GM18502 (cell line): Measurements from ENCODE around the gene ALKBH8.
"Not testable (repeated sequence)": the region's sequence is repeated elsewhere in the genome, so short reads cannot be mapped to it uniquely, and the experiment has no call there.

ENCODE experiments used
- ATAC-seq: cut with Tn5 transposase; IDR thresholded peaks from one replicate; pipeline ENCODE4 v1.9.1; 2021; ENCODE audit warnings: mild to moderate bottlenecking; ENCODE audit not compliant: unreplicated experiment, poor library complexity

ALKBH8 gene

DNA sequence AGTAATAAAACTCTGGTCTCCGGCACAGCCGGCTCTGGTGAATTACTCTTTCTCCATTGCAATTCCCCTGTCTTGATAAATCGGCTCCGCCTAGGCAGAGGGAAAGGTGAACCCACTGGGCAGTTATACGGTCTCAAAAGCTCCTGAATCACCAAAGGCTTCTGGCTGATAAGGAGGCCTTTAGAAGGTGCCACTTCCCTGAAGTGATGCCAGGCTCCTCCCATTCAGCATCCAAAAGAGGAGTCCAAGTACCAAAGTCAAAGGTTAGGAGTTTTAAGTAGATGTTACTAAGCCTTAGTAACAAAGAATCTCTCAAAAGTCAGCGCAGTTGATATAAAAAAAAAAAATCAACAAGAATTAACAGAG is 11.8 kb upstream of the ALKBH8 start:
- ATAC-seq = no peak

DNA sequence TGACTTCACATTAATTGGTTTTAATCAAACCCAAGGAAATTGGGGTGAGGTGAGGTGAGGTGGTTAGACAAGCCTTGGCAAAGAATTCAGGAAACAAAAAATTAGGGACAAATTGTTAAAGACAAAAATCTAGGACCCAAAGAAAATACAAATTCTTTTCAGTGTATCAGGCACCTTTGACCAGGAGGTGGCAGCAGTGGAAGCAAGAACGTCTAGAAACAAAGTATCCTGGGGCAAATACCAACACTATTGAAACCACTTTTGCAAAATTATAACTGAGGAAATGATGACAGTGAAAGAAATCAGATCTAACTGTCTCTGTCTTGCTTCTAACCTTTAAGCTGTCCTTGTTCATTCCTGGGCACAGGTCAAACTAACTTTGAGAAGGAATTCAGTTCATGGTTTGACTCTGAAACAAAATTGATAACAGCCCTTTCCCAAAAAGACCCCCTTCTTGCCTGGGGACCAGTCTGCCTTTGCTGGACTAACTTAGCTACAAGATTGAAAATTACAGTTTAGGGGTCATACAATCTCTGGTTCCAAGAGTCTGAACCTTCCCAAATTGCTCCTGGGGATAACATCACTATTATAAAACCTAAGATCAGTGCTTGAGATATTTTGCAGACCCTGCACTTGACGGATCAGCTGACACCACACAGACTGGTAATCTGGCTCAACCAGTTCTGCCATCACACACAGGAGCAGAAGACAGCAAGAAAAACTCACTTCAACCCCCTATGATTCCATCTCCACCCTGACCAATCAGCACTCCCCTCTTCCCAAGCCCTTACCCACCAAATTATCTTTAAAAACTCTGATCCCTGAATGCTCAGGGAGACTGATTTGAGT is 11.2 kb upstream of the ALKBH8 start:
- not testable (repeated sequence) for ATAC-seq

DNA sequence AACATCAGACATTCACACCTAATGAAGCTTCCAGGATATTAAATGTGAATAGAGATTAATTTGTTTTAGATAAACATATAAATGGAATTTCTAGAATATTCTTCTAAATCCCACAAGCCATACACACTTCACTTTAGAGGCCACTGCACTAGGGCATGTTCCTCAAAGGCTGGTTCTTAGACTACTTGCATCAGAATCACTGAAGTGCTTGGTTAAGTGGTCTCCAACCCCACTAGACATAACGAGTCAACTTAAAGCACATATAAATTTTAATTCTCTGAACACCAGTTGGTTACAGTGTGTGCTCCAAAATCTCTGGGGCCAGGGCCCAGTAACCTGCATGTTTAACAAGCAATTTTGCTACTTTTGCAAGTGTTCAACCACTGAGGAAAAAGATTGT is 7.9 kb upstream of the ALKBH8 start:
- no peak for ATAC-seq

DNA sequence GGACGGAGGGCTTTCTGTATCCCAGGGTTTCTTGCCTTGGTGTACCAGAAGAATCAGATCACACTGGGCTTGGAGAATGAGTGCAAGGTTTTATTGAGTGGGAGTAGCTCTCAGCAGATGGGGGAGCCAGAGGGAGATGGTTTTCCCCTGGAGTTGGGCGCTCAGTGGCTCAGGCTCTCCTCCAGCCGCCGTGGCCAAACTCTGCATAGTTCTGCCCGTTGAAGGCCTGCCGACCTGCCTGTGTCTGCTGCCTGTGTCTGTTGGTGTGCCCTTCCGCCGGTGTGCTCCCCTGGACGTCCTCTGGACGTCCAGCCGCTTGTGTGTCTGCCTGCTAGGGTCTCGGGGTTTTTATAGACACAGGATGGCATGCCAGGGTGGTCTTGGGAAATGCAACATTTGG is 4.5 kb upstream of the ALKBH8 start:
- no peak for ATAC-seq

DNA sequence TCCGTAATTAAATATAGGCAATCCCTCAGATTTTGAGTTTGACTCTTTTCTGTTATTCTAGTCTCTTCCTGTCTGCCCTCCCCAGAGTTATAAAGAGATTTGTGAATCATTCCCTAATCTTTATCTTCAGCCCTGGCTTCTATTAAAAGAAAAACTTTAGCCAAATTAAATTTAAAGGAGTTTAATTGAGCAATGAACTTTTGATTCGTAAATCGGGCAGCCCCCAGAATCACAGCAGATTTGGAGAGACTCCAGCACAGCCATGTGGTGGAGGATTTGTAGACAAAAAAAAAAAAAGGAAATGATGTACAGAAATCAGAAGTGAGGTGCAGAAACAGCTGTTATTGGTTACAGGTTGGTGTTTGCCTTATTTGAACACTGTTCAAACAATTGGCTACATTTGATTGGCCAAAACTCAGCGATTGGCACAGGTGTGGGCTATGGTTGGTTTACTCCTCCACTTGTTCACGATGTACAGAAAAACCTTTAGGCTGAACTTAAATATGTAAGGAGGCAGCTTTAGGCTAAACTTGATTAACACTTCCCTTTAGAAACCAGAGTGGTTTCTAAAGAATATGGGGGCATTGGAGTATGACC is 2.3 kb upstream of the ALKBH8 start:
- ATAC-seq = no peak

DNA sequence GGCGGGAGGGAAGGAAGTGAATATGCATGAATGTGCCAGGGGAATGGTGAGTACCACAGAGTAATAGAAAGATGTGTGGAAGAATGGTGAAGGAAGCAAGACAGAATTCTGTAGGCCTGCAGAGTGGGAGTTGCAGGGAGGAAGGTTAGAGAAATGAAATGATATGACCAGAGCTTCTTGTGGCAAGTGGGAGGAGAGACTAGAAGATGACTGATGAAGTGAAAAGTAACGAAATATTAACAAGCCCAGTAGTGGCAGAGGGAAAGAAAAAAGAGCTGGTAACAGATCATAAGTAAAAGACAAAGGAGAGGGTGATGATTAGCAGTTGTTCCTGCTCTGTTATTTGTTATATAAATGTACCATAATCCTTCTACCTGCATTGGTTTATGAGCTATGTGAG is 1.0 kb upstream of the ALKBH8 start:
- ATAC-seq = no peak

DNA sequence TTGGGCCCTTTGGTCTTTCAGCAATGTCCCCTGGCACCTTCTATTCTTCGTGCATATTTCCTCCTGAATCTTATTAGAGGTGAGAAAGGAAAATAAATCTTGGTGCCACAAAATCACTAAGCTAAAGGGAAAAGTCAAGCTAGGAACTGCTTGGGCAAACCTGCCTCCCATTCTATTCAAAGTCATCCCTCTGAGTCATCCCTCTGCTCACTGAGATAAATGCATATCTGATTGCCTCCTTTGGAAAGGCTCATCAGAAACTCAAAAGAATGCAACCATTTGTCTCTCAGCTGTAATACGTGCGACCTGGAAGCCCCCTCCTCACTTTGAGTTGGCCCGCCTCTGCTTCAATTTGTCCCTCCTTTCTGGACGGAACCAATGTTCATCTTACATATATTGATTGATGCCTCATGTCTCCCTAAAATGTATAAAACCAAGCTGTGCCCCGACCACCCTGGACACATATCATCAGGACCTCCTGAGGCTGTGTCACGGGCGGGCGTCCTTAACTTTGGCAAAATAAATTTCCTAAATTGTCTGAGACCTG is 493 bp upstream of the ALKBH8 start:
- ATAC-seq = peak; percentile 3

DNA sequence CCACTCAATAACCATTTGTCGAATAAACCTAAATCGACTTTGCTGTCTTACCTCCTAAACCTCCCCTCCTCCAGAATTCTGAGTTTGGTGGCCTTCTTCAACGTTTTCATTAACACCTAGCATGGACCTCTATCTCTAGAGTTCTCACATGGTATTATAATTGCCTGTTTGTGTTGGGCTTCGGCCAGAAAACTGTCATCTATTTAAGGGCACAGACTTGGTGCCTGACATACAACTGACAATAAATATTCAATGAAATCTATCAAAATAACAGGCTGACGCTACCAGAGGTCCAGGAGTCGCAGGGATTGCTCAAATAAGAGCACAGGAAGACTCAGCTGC is 687 bp downstream of the ALKBH8 start:
- ATAC-seq = peak; percentile 15

DNA sequence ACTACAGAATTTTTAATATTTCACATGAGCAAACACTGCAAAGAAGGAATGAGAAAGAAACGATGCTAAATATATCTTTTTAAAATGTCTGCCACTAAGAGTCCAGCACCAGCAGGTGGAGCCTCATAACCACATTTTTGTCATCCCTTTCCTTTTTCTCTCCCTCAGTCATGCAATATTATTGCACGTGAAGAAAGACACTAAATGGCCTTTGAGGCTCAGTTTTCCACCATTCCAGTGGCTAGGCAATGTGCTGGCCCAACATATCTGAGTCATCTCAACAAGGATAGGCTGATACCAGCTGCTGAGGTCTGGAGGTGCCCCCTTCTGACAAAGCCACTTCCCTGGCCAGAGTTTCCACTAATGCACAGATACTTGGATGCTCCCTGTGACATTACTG is 1.8 kb downstream of the ALKBH8 start:
- peak; percentile 39 for ATAC-seq

DNA sequence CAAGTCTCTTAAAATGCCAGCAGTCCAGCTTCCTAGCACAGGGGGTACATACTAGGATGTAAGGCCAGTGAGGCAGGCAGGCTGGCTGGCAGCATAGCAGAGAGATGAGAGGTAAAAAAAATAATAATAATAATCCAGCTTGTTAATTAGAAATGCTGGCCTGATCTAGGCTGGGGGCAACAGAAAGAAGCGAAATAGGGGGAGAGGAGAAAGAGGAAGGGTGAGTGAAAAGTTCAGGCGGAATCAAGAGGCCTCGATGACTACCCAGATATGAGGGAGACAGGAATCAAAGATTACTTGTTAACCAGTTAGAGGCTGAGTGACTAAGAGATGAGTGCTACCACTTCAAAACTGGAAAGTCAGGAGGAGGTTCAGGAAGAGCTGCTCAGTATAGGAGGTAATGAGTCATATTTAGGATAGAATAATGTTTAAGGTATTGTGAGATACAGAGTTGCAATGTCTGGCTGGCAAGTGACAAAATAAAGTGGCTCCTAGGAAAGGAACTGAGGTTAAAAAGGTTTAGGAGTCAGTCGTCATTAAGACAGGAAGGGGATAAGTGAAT is 2.8 kb downstream of the ALKBH8 start:
- ATAC-seq = no peak

DNA sequence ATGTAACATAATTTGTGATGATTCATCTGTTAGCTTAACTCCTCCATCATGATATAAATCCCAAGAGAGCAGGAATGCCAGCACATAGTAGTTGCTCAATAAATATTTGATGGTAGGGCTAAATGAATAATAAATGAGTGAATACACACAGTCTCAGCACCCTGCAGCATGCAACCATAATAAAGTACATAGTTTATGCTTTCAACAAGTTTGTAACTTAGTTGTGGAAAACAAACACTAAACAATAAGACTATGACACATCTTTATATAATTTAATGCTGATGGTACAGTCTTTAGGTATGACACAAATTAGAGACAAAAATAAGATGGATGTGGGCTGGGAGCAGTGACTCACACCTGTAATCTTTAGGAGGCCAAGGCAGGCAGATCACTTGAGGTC is 3.8 kb downstream of the ALKBH8 start:
- no peak for ATAC-seq

DNA sequence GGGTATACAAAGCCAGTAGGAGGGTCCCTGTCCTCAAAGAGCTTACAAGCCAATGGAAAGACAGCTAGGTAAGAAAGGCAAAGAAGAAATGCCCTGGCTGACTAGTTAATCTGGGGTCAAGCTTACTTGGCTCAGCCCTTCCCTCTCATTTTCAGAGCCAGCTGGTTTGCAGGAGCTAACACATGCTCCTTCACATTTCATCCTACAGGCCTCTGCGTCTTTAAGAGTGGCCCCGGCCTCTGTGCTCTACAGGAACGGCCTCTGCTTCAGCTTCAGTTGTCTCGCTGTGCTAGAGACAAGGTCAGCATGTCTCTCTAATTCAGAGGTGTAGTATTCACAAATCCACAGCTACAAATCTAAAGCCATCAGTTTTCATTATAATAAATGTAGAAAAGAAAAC is 15.2 kb downstream of the ALKBH8 start:
- ATAC-seq = no peak

DNA sequence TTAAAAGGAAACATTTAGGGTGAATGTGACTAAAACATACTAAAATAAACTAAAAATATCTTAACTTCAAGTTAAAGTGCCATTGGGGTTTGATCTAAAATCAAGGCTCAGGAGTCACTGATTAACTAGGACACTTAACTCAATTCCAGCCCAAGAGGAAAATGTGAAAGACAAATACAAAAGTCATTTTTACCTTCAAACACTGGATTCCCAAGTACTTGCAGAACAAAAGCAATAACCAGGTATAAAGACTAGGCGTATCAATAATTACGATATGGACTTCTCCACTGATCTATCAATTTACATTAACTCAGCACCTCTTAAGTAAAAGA is 15.6 kb downstream of the ALKBH8 start:
- no peak for ATAC-seq

DNA sequence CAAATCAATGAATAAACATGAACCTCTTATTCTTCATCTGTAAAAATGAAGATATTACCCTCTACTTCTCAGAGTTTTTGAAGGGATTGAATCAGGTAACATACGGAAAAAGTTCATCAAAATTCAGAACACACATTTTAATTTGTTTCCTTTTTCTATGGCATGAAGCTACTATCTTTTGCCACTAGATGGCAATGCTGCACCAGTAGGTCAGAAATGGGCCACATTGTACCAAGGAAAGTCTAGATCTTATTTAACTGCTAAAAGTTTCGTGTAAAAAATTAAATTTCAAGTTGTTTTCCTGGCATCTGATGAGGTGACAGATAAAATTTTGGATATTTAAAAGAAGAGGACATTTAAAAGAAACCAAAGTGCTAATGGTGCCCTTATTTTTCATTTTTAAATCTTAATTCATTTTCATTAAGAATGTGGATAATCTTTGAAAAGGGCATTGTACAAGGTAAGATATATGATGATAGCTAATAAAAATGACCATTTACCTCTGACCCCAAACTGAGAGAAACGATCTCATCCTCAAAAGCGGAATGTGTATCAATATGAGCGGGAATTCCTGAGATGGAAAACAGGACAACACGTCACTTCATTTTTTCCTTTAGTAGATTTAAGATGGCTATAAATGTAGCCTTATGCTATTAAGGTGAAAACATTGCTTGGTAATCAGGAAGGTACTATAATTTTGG is 16.1 kb downstream of the ALKBH8 start:
- ATAC-seq = peak; percentile 75

DNA sequence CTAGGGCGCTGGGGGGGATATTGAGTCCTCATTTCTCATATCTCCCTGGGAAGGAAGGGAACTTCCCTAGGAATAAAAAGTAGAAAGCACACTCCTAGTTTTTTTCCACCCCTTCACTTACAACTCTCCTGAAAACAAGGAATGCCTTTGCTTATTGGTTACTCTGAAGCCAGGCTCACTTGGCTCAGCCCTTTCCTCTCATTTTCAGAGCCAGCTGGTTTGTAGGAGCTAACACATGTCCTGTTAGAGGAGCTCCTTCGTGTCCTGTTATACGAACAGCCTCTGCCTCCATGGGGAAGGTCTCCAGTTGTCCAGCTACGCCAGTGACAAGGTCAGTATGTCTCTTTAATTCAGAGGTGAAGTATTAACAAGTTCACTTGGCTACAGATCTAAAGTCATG is 17.6 kb downstream of the ALKBH8 start:
- no peak for ATAC-seq

DNA sequence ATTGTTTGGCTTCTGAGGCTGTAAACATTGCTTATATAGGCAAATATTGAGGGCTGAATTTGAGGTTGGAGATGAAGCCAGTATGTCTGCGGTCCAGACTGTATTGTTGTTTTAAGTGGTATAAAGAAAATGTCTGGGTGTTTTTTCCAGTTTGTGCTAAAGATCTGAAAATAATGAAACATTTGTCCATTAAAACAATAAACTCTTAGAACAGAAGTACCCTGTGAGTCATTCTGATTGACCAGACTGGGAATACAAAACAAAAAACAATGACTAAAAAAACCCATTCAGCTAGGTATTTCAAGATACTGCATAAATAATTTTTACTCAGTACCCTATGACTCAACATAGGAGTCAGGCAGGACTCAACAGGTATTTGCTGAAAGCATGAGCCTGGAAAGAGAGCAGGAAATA is 20.4 kb downstream of the ALKBH8 start:
- ATAC-seq = no peak

DNA sequence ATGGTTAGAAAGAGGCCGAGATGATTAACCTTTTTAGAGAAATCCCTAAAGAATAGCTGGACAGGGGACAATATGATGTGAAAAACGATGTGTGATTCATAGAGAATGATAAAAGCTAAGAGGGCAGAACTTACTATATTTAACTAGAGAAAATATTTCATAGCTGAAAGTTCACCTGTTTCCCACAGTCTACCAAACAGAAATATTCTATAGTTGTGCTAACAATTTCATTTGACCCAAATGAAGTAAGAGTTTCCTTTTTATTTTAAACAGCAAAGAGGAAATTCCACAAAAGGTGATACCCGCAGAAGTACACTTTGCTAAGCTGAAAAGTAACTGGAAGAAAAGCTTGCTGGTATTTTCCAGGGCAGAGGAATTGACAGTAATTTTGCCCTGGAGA is 26.7 kb downstream of the ALKBH8 start:
- ATAC-seq = no peak

DNA sequence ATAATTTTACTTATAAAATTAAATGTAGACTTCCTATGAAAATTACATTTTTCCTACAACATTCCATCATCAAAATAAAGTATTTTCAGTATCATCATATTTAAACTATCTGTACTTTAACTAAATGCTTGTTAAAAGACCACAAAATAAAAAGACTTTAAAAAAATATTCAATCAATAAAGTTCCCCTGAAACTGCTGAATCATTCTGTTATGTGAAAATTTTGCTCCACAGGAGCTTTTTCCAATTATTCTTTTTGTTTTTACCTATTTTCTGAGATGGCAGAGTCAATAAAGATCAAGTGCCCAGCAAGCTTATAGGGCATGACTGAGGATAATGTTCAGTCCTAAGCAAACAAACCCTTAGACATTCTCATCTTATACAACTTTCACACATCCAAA is 27.3 kb downstream of the ALKBH8 start:
- no peak for ATAC-seq

DNA sequence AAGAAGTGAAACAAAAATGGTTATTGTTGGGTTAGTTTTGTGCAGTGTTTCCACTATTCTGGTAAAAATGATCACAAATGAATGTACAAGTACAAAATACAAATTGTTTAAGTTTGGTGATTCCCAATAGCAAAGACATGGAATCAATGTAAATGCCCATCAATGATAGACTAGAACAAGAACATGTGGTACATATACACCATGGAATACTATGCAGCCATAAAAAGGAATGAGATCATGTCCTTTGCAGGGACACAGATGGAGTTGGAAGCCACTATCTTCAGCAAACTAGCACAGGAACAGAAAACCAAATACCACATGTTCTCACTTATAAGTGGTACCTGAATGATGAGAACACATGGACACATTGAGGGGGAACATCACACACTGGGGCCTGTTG is 28.4 kb downstream of the ALKBH8 start:
- not testable (repeated sequence) for ATAC-seq

DNA sequence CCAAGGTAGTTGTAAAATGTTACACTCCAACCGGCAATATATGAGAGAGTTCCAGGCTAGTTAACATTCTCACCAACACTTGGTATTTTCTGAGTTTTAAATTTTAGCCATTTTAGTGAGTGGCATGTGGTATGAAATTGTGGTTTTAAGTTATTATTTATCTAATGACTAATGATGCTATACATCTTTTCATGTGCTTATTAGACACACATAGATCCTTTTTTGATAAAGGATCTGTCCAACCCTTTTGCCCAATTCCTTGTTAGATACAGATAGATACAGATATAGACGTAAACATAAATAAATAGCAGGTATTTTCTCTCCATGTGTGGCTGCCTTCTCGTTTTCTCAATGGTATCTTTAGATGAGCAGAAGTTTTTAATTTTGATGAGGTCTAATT is 39.3 kb downstream of the ALKBH8 start:
- no peak for ATAC-seq

DNA sequence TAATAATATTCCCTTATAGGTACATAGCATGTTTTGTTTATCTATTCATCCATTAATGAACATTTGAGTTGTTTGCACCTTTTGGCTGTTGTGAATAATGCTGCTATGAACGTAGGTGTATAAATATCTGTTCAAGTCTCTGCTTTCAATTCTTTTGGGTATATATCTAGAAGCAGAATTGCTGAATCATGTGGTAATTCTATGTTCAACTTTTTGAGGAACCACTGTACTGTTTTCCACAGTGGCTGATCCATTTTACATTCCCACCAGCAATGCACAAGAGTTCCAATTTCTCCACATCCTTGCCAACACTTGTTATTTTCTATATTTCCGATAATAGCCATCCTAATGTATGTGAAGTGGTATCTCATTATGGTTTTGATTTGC is 56.7 kb downstream of the ALKBH8 start:
- no peak for ATAC-seq
